DOHH2 (cell line): ENCODE measurements around the gene NPFFR1.

Experiments used
- H3F3A ChIP-seq: fragments of 200-600 bp; sonication (generic), shearing (Covaris generic); 2 replicates; pipeline ENCODE4 v1.6.0; 2016; ENCODE audit warnings: antibody characterized with exemption, mild to moderate bottlenecking; ENCODE audit not compliant: control insufficient read depth, insufficient read depth
- H3K27ac ChIP-seq: fragments of 200-600 bp; sonication (generic); 2 replicates; pipeline ENCODE4 v1.5.1; 2014; ENCODE audit warnings: low read depth, mild to moderate bottlenecking, low read length, moderate library complexity
- H3K27me3 ChIP-seq: fragments of 200-600 bp; sonication (generic); 2 replicates; pipeline ENCODE4 v1.6.1; 2014; ENCODE audit warnings: mild to moderate bottlenecking, low read length, mixed read lengths; ENCODE audit not compliant: control insufficient read depth
- H3K36me3 ChIP-seq: fragments of 200-600 bp; sonication (generic); 2 replicates; pipeline ENCODE4 v1.6.1; 2014; ENCODE audit warnings: mild to moderate bottlenecking, low read length, moderate library complexity, mixed read lengths; ENCODE audit not compliant: control insufficient read depth
- H3K4me1 ChIP-seq: fragments of 200-600 bp; sonication (generic); 2 replicates; pipeline ENCODE4 v1.6.1; 2014; ENCODE audit warnings: mild to moderate bottlenecking, low read length, mixed read lengths; ENCODE audit not compliant: control insufficient read depth
- H3K4me2 ChIP-seq: fragments of 200-600 bp; sonication (generic); 2 replicates; pipeline ENCODE4 v1.6.0; 2014; ENCODE audit warnings: mild to moderate bottlenecking, low read length, moderate library complexity
- H3K4me3 ChIP-seq: fragments of 200-600 bp; sonication (generic); 2 replicates; pipeline ENCODE4 v1.5.1; 2014; ENCODE audit warnings: mild to moderate bottlenecking, low read length, mixed read lengths
- H3K79me2 ChIP-seq: fragments of 200-600 bp; sonication (generic); 2 replicates; pipeline ENCODE4 v1.6.1; 2014; ENCODE audit warnings: mild to moderate bottlenecking, low read length, mixed read lengths; ENCODE audit not compliant: control insufficient read depth
- H3K9me2 ChIP-seq: fragments of 200-600 bp; sonication (generic); replicated peaks from 2 replicates; pipeline ENCODE4 v1.6.1; 2014; ENCODE audit warnings: mild to moderate bottlenecking, low read length, mixed read lengths; ENCODE audit not compliant: control insufficient read depth
- H3K9me3 ChIP-seq: fragments of 200-600 bp; sonication (generic); 2 replicates; pipeline ENCODE4 v1.6.1; 2014; ENCODE audit warnings: antibody characterized with exemption, low read length, mixed read lengths; ENCODE audit not compliant: control insufficient read depth, insufficient read depth
- H4K20me1 ChIP-seq: fragments of 200-600 bp; sonication (generic); 2 replicates; pipeline ENCODE4 v1.6.0; 2014; ENCODE audit warnings: low read depth, mild to moderate bottlenecking, antibody characterized with exemption, low read length, moderate library complexity; ENCODE audit not compliant: control insufficient read depth, insufficient read depth
- CTCF ChIP-seq: fragments of 200-600 bp; sonication (generic); IDR thresholded peaks from one replicate; pipeline ENCODE4 v1.5.1; 2014; ENCODE audit warnings: antibody characterized with exemption, mild to moderate bottlenecking, low read depth, low read length; ENCODE audit not compliant: poor library complexity, severe bottlenecking
- EZH2phosphoT487 ChIP-seq: fragments of 200-600 bp; sonication (generic); IDR thresholded peaks from 2 replicates; pipeline ENCODE4 v1.6.1; 2017; ENCODE audit warnings: borderline replicate concordance, mild to moderate bottlenecking, antibody characterized with exemption, low read length, moderate library complexity, mixed read lengths

Gene NPFFR1

GRCh38 chr10:70298393-70298792 is 14.6 kb upstream of the NPFFR1 start:
- Histone ChIP-seq H3K27ac (no peak overlapping the region), H3K27me3 (no peaks in the 10 kb centered on the region), H3K36me3 (no peaks in the 10 kb centered on the region), H3F3A (no peaks in the 10 kb centered on the region), H4K20me1 (no peaks in the 10 kb centered on the region), H3K79me2 (no peaks in the 10 kb centered on the region), H3K9me3 (no peaks in the 10 kb centered on the region), H3K4me3 (no peak overlapping the region), H3K9me2 (no peaks in the 10 kb centered on the region), H3K4me1 (peaks cover 9% of the 10 kb centered on the region), H3K4me2 (no peak overlapping the region)
- no peak for TF ChIP-seq CTCF
- no peak for TF ChIP-seq EZH2phosphoT487

- Histone ChIP-seq H3K4me1 (peaks cover 19% of the 10 kb centered on the region), H3K36me3 (no peaks in the 10 kb centered on the region), H3K4me3 (no peak overlapping the region), H3F3A (no peaks in the 10 kb centered on the region), H3K9me3 (no peaks in the 10 kb centered on the region), H3K79me2 (no peaks in the 10 kb centered on the region), H4K20me1 (no peaks in the 10 kb centered on the region), H3K27ac (no peak overlapping the region), H3K4me2 (no peak overlapping the region), H3K27me3 (no peaks in the 10 kb centered on the region), H3K9me2 (no peaks in the 10 kb centered on the region)
- no peak for TF ChIP-seq CTCF
- TF ChIP-seq EZH2phosphoT487: no peak
Observed at GRCh38 chr10:70297224-70297623, 13.4 kb upstream of the NPFFR1 start.

GRCh38 chr10:70296406-70296899 is 12.6 kb upstream of the NPFFR1 start:
- no peak for TF ChIP-seq CTCF
- no peak for TF ChIP-seq EZH2phosphoT487
- Histone ChIP-seq H3K9me3 (no peaks in the 10 kb centered on the region), H3K4me1 (peaks cover 19% of the 10 kb centered on the region), H3K27me3 (no peaks in the 10 kb centered on the region), H3K36me3 (no peaks in the 10 kb centered on the region), H3K9me2 (no peaks in the 10 kb centered on the region), H3F3A (no peaks in the 10 kb centered on the region), H3K27ac (no peak overlapping the region), H4K20me1 (no peaks in the 10 kb centered on the region), H3K79me2 (no peaks in the 10 kb centered on the region), H3K4me3 (no peak overlapping the region), H3K4me2 (no peak overlapping the region)

GRCh38 chr10:70295926-70296325 is 12.1 kb upstream of the NPFFR1 start:
- no peaks in the 10 kb centered on the region for H3K9me3 ChIP-seq
- TF ChIP-seq EZH2phosphoT487: no peak
- no peak for TF ChIP-seq CTCF

More at GRCh38 chr10:70295926-70296325, 12.1 kb upstream of the NPFFR1 start:
- no peak overlapping the region for H3K27ac ChIP-seq
- H3K4me1 ChIP-seq: peaks cover 19% of the 10 kb centered on the region
- H3K4me3 ChIP-seq: no peak overlapping the region
- no peaks in the 10 kb centered on the region for H4K20me1 ChIP-seq
- no peaks in the 10 kb centered on the region for H3K27me3 ChIP-seq
- no peaks in the 10 kb centered on the region for H3K36me3 ChIP-seq
- no peaks in the 10 kb centered on the region for H3K9me2 ChIP-seq
- H3F3A ChIP-seq: no peaks in the 10 kb centered on the region
- no peaks in the 10 kb centered on the region for H3K79me2 ChIP-seq
- no peak overlapping the region for H3K4me2 ChIP-seq
